Keratinocyte (primary cell): ENCODE measurements around the gene SEL1L2. TPM values are rescaled to one million over a fixed set of nuclear protein-coding genes. Genes with fewer than 3 reads are reported as not detected.

Experiments used
- DNase-seq: peaks from one replicate; pipeline ENCODE4 v3.0.0-alpha.2; 2011; ENCODE audit warnings: low read depth, missing footprints, low spot score
- FAIRE-seq: peaks from 2 replicates; lab custom pipeline; 2011; peaks lifted over from hg19 to GRCh38; lab: Jason Lieb, UNC
- H2AFZ ChIP-seq: 2 replicates; pipeline ENCODE4 v1.6.0; 2012; ENCODE audit warnings: low read length, control low read depth, inconsistent platforms; ENCODE audit not compliant: control insufficient read depth
- H3K27ac ChIP-seq: 2 replicates; pipeline ENCODE4 v1.5.1; 2011; ENCODE audit warnings: low read length; ENCODE audit not compliant: control insufficient read depth, insufficient read depth
- H3K27me3 ChIP-seq: 3 replicates; pipeline ENCODE4 v1.6.0; 2011; ENCODE audit warnings: low read length; ENCODE audit not compliant: control insufficient read depth, insufficient read depth; ENCODE audit errors: extremely low read depth
- H3K36me3 ChIP-seq, 2 experiments: 2 replicates in 1 of 2; 3 replicates in 1 of 2; pipeline ENCODE4 v1.5.1; 2011; ENCODE audit warnings: low read length in 2 of 2, mild to moderate bottlenecking in 1 of 2; ENCODE audit not compliant: control insufficient read depth in 2 of 2, insufficient read depth in 2 of 2; ENCODE audit errors: extremely low read depth in 1 of 2
- H3K4me1 ChIP-seq: 3 replicates; pipeline ENCODE4 v1.5.1; 2011; ENCODE audit warnings: low read length; ENCODE audit not compliant: control insufficient read depth, insufficient read depth; ENCODE audit errors: extremely low read depth
- H3K4me2 ChIP-seq: 3 replicates; pipeline ENCODE4 v1.6.0; 2011; ENCODE audit warnings: low read depth, low read length; ENCODE audit not compliant: control insufficient read depth, insufficient read depth; ENCODE audit errors: extremely low read depth
- H3K4me3 ChIP-seq, 3 experiments: fragments of 200-600 bp in 1 of 3; sonication (generic) in 1 of 3; 2 replicates in 2 of 3; 3 replicates in 1 of 3; pipeline ENCODE4 v1.5.1; 2011 to 2016; ENCODE audit warnings: low read length in 3 of 3, mild to moderate bottlenecking in 3 of 3, control low read depth in 2 of 3, inconsistent platforms in 1 of 3, low read depth in 1 of 3, mixed read lengths in 1 of 3, mixed run types in 1 of 3, moderate library complexity in 1 of 3; ENCODE audit not compliant: control insufficient read depth in 2 of 3, insufficient read depth in 2 of 3; ENCODE audit errors: extremely low read depth in 1 of 3
- H3K79me2 ChIP-seq: 2 replicates; pipeline ENCODE4 v1.6.0; 2012; ENCODE audit warnings: low read length; ENCODE audit not compliant: control insufficient read depth, insufficient read depth
- H3K9ac ChIP-seq: 3 replicates; pipeline ENCODE4 v1.6.0; 2011; ENCODE audit warnings: low read length; ENCODE audit not compliant: control insufficient read depth, insufficient read depth; ENCODE audit errors: extremely low read depth
- H3K9me1 ChIP-seq: 3 replicates; pipeline ENCODE4 v1.6.0; 2011; ENCODE audit warnings: low read length; ENCODE audit not compliant: control insufficient read depth, insufficient read depth; ENCODE audit errors: extremely low read depth
- H3K9me3 ChIP-seq: 2 replicates; pipeline ENCODE4 v1.5.1; 2012; ENCODE audit warnings: low read depth, low read length; ENCODE audit not compliant: control insufficient read depth
- H4K20me1 ChIP-seq: 3 replicates; pipeline ENCODE4 v1.6.0; 2011; ENCODE audit warnings: low read length; ENCODE audit not compliant: control insufficient read depth, insufficient read depth; ENCODE audit errors: extremely low read depth
- EZH2 ChIP-seq: IDR thresholded peaks from one replicate; pipeline ENCODE4 v1.6.1; 2012; ENCODE audit warnings: inconsistent platforms, mild to moderate bottlenecking, low read length, moderate library complexity
- dilution Hi-C: fragments of 300-500 bp; cut with MboI; formaldehyde crosslinking; loops from one replicate; pipeline ENCODE4 v1.7.0; 2020; ENCODE audit warnings: low sequenced_read_pairs; ENCODE audit not compliant: extremely low pct_ligation_motif_present
- polyA plus RNA-seq, 5 experiments: library from polyadenylated mRNA; depleted of rRNA in 3 of 5; stranded (reverse) in 3 of 5; stranded (forward) in 1 of 5; unstranded in 1 of 5; fragments of >200 nt; gene quantifications; 1 replicate in 1 of 5; 2 replicates in 3 of 5; 3 replicates in 1 of 5; pipeline versions ENCODE4 v1.2.1 to v1.2.3, GENCODE V29; 2011 to 2012; ENCODE audit warnings: missing spikeins in 2 of 5, low read depth in 1 of 5, low replicate concordance in 1 of 5
- TF ChIP-seq, protein P1 (sequence below), 3 experiments: IDR thresholded peaks in 1 of 3; conservative IDR thresholded peaks in 1 of 3; optimal IDR thresholded peaks in 1 of 3; 2 replicates in 2 of 3; 3 replicates in 1 of 3; pipeline versions ENCODE3 to v1.5.1; 2011; ENCODE audit warnings: low read length in 3 of 3, mild to moderate bottlenecking in 3 of 3, moderate library complexity in 2 of 3, control low read depth in 1 of 3, inconsistent platforms in 1 of 3; ENCODE audit not compliant: insufficient read depth in 2 of 3; ENCODE audit errors: extremely low read depth in 1 of 3

SEL1L2 gene
- polyA plus RNA-seq, 1 donor (not counting 4 experiments of a cell fraction or from before 2014, with no cell fraction given) = not detected

DNA sequence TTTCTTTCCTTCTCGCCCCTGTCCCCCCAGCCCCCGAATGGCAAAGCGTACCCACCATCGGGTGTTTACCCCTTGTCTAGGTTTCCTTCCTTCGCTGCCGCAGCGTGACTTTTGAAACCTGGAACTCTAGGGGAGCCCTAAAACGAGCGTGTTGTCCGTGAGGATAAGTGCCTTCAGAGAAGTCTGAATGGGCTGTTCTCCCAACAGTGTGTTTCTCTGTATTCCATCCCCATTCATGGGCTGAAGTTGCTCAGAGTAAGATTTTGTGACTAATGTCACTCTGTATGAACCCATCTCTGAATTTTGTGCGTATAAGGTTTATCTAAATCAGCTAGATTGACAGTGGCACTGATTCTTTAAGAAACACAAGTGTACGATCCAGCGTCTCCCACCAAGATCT is 5.9 kb upstream of the SEL1L2 start:
- no peaks in the 10 kb centered on the region for H3K79me2 ChIP-seq
- no peaks in the 10 kb centered on the region for H3K9me1 ChIP-seq
- no peaks in the 10 kb centered on the region for H4K20me1 ChIP-seq
- H2AFZ ChIP-seq = peak overlapping the region; percentile 88
- H3K9me3 ChIP-seq = no peaks in the 10 kb centered on the region
- peak overlapping the region; percentile 92 for H3K4me2 ChIP-seq
- peaks cover 7% of the 10 kb centered on the region for H3K4me1 ChIP-seq
- TF ChIP-seq EZH2 = no peak
- TF ChIP-seq, protein P1, sequence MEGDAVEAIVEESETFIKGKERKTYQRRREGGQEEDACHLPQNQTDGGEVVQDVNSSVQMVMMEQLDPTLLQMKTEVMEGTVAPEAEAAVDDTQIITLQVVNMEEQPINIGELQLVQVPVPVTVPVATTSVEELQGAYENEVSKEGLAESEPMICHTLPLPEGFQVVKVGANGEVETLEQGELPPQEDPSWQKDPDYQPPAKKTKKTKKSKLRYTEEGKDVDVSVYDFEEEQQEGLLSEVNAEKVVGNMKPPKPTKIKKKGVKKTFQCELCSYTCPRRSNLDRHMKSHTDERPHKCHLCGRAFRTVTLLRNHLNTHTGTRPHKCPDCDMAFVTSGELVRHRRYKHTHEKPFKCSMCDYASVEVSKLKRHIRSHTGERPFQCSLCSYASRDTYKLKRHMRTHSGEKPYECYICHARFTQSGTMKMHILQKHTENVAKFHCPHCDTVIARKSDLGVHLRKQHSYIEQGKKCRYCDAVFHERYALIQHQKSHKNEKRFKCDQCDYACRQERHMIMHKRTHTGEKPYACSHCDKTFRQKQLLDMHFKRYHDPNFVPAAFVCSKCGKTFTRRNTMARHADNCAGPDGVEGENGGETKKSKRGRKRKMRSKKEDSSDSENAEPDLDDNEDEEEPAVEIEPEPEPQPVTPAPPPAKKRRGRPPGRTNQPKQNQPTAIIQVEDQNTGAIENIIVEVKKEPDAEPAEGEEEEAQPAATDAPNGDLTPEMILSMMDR (optimal IDR thresholded peaks at IDR 0.05 in 1 of 3, IDR thresholded peaks at IDR 0.05 in 1 of 3, conservative IDR thresholded peaks at IDR 0.05 in 1 of 3; ENCODE audit: extremely low read depth in 1 of 3, insufficient read depth in 2 of 3, low read length in 3 of 3) = no peak
- dilution Hi-C loops = no loop called here
- H3K9ac ChIP-seq = peak overlapping the region; percentile 54
- H3K27ac ChIP-seq = no peak overlapping the region
- no peak for DNase-seq
- peak overlapping the region; percentile 52 to 83 (median 73) for H3K4me3 ChIP-seq
- no peaks in the 10 kb centered on the region for H3K36me3 ChIP-seq
- FAIRE-seq = no peak
- no peaks in the 10 kb centered on the region for H3K27me3 ChIP-seq

DNA sequence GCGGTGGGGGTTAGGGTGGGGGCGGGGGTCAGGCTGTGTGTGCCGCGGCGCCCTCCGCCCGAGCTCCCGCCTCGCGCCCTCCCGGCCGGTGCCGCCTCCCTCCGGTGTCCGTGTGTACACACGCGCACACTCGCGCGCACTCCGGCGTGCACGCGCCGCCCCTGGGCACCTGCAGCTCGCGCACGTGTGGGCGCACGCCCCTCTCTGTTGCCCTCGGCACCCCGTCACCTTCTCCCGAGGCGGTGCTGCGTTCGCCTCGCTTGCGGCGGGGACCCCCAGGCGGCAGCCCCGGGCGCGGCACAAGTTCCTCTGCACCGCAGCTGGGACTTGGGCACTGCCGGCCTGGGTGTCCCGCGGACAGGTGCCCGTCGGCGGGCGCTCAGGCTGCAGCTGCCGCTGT is 5.4 kb upstream of the SEL1L2 start:
- Histone ChIP-seq H3K27me3 (no peaks in the 10 kb centered on the region), H3K4me2 (peak overlapping the region; percentile 92), H3K36me3 (no peaks in the 10 kb centered on the region), H3K9me3 (no peaks in the 10 kb centered on the region), H3K9ac (peak overlapping the region; percentile 54), H3K27ac (no peak overlapping the region), H4K20me1 (no peaks in the 10 kb centered on the region), H3K4me1 (peaks cover 7% of the 10 kb centered on the region), H3K4me3 (peak overlapping the region; percentile 52 to 83 (median 73)), H3K79me2 (no peaks in the 10 kb centered on the region), H3K9me1 (no peaks in the 10 kb centered on the region), H2AFZ (peak overlapping the region; percentile 88)
- dilution Hi-C loops = no loop called here
- DNase-seq = no peak
- no peak for FAIRE-seq
- TF ChIP-seq, protein P1 (optimal IDR thresholded peaks at IDR 0.05 in 1 of 3, IDR thresholded peaks at IDR 0.05 in 1 of 3, conservative IDR thresholded peaks at IDR 0.05 in 1 of 3; ENCODE audit: extremely low read depth in 1 of 3, insufficient read depth in 2 of 3, low read length in 3 of 3) = no peak
- TF ChIP-seq EZH2 = no peak
